Muscle of leg (tissue), 16 donors: Measurements from ENCODE around the gene EIF2S3B. TPM values are rescaled to one million over a fixed set of nuclear protein-coding genes. Genes with fewer than 3 reads are reported as not detected.
"Not testable (repeated sequence)": the region's sequence is repeated elsewhere in the genome, so short reads cannot be mapped to it uniquely, and the experiment has no call there.

Experiments used
- DNase-seq: peaks from one replicate; pipeline ENCODE4 v3.0.0; 2013
- H3K27ac ChIP-seq: one replicate; pipeline ENCODE4 v1.5.1; 2013; ENCODE audit warnings: mild to moderate bottlenecking, low read length, control low read depth
- H3K27me3 ChIP-seq: one replicate; pipeline ENCODE4 v1.6.1; 2013; ENCODE audit warnings: low read length; ENCODE audit not compliant: control insufficient read depth, insufficient read depth
- H3K36me3 ChIP-seq: one replicate; pipeline ENCODE4 v1.6.1; 2013; ENCODE audit warnings: low read length; ENCODE audit not compliant: control insufficient read depth, insufficient read depth
- H3K4me1 ChIP-seq: one replicate; pipeline ENCODE4 v1.6.1; 2013; ENCODE audit warnings: low read length; ENCODE audit not compliant: control insufficient read depth, insufficient read depth
- H3K4me3 ChIP-seq: one replicate; pipeline ENCODE4 v1.5.1; 2013; ENCODE audit warnings: low read length, control low read depth
- H3K9me3 ChIP-seq: replicated peaks from 2 replicates; pipeline ENCODE4 v1.6.1; 2013; ENCODE audit warnings: low read depth, low read length; ENCODE audit not compliant: control insufficient read depth
- WGBS: methylation state at CpG from one replicate; pipeline ENCODE4 v1.1.5; 2013; ENCODE audit warnings: missing lambda C conversion rate; ENCODE audit not compliant: insufficient coverage; 5-methylcytosine and 5-hydroxymethylcytosine counted together
- long read RNA-seq, 11 donors: transcript quantifications; one replicate each; lab custom pipeline, GENCODE V29; 2026
- polyA plus RNA-seq, 8 donors: library from polyadenylated mRNA; unstranded; fragments of 120-200 nt; gene quantifications; one replicate each; pipeline versions ENCODE4 v1.2.1 to v1.2.3, GENCODE V29; 2013; ENCODE audit warnings: inconsistent platforms in 1 of 8, low replicate concordance in 1 of 8; ENCODE audit not compliant: insufficient read length in 8 of 8, insufficient read depth in 1 of 8
- total RNA-seq: library from RNA; stranded (reverse); fragments of 120-200 nt; gene quantifications from one replicate; pipeline ENCODE4 v1.2.4, GENCODE V29; 2013

EIF2S3B gene
- 0.71 TPM for total RNA-seq
- 1 to 10 TPM in 4 of 8 donors, under 1 TPM in 4; 0.75 to 5.1 (median 1.2) TPM for polyA plus RNA-seq
- long read RNA-seq, donor 1: 0 reads
- long read RNA-seq, donor 2: 0 reads
- long read RNA-seq, donor 3: 0 reads
- long read RNA-seq, donor 4: 0 reads
- long read RNA-seq, donor 5: 0 reads
- long read RNA-seq, donor 6: 0 reads
- long read RNA-seq, donor 7, partial matches to known transcripts: 0 of 1 reads
- long read RNA-seq, donor 7, other reads (novel, unspliced or antisense): 0 of 1 reads
- long read RNA-seq, donor 8: 0 reads
- long read RNA-seq, donor 9, partial matches to known transcripts: 0 of 1 reads
- long read RNA-seq, donor 9, other reads (novel, unspliced or antisense): 0 of 1 reads
- long read RNA-seq, donor 10: 0 reads
- long read RNA-seq, donor 11: 0 reads

DNA sequence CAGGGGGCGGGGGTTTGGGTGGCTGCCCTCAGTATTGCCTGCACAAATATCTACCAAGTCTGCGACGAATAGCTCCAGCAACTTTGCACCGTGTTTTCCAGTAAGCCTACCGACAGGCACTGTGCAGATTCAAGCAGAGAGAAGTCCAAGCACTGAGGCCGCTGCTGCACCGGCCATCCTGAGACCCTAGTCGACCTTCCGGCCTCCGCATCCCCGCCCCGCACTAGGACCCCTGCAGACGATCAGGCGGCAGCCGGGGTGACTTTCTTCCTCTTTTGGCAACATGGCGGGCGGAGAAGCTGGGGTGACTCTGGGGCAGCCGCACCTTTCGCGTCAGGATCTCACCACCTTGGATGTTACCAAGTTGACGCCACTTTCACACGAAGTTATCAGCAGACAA, at the start of gene EIF2S3B:
TSS of gene EIF2S3B (plus strand) at position 271 of the 400 bp plus-strand sequence. CDS start at position 284, 13 bp downstream.
- no peaks in the 10 kb centered on the region for H3K27me3 ChIP-seq

DNA sequence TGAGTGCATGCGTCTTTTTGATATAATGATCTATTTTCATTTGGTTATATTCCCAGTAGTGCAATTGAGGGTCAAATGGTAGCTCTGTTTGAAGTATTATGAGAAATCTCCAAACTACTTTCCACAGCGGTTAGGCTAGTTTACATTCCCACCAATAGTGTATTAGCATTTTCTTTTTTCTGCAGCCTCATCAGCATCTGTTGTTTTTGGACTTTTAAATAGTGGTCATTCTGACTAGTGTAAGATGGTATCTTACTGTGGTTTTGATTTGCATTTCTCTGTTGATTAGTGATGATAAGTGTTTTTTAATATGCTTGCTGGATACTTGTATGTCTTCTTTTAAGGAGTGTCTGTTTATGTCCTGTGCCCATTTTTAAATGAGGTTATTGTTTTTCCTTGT, 48.8 kb upstream of the EIF2S3B start:
- no peak for DNase-seq
- no peak overlapping the region for H3K27ac ChIP-seq
- no peaks in the 10 kb centered on the region for H3K27me3 ChIP-seq
- H3K36me3 ChIP-seq: no peaks in the 10 kb centered on the region
- no CpG with 5 or more reads among the region's 2 CpGs for WGBS
- peaks cover 21% of the 10 kb centered on the region for H3K9me3 ChIP-seq
- no peak overlapping the region for H3K4me3 ChIP-seq
- no peaks in the 10 kb centered on the region for H3K4me1 ChIP-seq

More for the DNA sequence above, at the start of gene EIF2S3B:
- no peaks in the 10 kb centered on the region for H3K4me1 ChIP-seq
- 96% methylated on average over 12 of the region's 22 CpGs for WGBS
- no peaks in the 10 kb centered on the region for H3K9me3 ChIP-seq
- DNase-seq: no peak
- H3K4me3 ChIP-seq: no peak within 1 kb of the TSS
- no peaks in the 10 kb centered on the region for H3K36me3 ChIP-seq
- H3K27ac ChIP-seq: no peak within 1 kb of the TSS

DNA sequence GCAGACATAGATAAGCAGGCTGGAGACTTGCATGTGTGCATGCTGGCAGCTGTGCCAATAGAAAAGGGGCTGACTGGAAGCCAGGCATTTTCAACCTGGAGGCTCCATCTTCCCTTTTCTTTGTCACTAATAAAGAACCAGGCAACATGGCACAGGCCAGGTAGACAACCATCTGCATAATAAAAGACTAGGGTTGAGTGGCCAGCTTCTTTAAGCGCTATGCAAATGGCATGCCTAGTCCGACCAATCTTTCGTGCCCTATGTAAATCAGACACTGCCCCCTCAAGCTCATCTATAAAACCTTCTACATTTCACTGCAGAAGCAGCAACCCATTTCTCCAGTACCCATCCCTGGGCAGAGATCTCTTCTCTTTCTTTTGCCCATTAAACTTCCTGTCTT, 47.9 kb upstream of the EIF2S3B start:
- DNase-seq: no peak
- Histone ChIP-seq H3K27me3 (no peaks in the 10 kb centered on the region), H3K4me3 (no peak overlapping the region), H3K4me1 (no peaks in the 10 kb centered on the region), H3K27ac (no peak overlapping the region), H3K36me3 (no peaks in the 10 kb centered on the region), H3K9me3 (peaks cover 21% of the 10 kb centered on the region)
- 76% methylated on average over 3 of the region's 3 CpGs for WGBS

DNA sequence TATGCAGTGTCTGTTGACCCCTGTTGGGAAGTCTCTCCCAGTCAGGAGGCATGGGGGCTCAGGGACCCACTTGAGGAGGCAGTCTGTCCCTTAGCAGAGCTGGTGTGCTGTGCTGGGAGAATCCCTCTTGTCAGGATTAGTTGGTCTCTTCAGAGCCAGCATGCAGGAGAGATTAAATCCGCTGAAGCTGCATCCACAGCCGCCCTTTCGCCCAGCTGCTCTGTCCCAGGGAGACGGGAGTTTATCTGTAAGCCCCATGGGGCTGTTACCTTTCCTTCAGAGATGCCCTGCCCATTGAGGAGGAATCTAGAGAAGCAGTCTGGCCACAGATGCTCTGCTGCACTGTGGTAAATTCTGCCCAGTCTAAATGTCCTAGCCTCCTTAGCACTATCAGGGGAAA, 39.4 kb upstream of the EIF2S3B start:
- WGBS: 89% methylated on average over 4 of the region's 4 CpGs
- Histone ChIP-seq H3K36me3 (no peaks in the 10 kb centered on the region), H3K9me3 (peaks cover 2% of the 10 kb centered on the region), H3K4me1 (no peaks in the 10 kb centered on the region), H3K27ac (no peak overlapping the region), H3K4me3 (no peak overlapping the region), H3K27me3 (no peaks in the 10 kb centered on the region)
- no peak for DNase-seq

DNA sequence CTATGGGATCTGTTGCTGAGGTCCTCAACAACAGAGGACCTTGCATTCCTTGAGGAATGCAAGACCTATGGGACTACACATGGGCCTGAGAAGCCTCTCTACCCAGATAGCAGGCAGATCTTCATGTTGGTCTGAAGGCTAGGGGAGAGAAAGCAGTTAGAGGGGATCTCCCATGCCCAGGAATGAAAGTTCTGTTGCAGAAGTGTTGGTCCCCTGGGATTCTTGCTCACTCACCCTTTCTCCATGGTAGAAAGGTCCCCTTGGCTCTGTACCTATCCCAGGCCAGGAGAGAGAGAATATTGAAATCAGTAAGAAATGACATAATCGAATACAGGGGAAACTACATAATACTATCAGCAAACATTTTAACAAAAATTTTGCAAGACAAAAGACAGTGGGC, 36.0 kb upstream of the EIF2S3B start:
- no peaks in the 10 kb centered on the region for H3K27me3 ChIP-seq
- no peaks in the 10 kb centered on the region for H3K9me3 ChIP-seq
- no peak overlapping the region for H3K4me3 ChIP-seq
- no peak overlapping the region for H3K27ac ChIP-seq
- DNase-seq: no peak
- H3K4me1 ChIP-seq: no peaks in the 10 kb centered on the region
- no CpG with 5 or more reads among the region's 1 CpG for WGBS
- H3K36me3 ChIP-seq: no peaks in the 10 kb centered on the region

DNA sequence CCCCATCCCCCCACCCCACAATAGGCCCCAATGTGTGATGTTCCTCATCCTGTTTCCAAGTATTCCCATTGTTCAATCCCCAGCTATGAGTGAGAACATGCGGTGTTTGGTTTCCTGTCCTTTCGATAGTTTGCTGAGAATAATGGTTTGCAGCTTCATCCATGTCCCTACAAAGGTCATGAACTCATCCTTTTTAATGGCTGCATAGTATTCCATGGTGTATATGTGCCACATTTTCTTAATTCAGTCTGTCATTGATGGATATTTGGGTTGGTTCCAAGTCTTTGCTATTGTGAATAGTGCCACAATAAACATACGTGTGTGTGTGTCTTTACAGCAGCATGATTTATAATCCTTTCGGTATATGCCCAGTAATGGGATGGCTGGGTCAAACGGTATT, 32.9 kb upstream of the EIF2S3B start:
- H3K27me3 ChIP-seq, H3K36me3 ChIP-seq, H3K4me1 ChIP-seq, H3K4me3 ChIP-seq, H3K27ac ChIP-seq, H3K9me3 ChIP-seq, DNase-seq: not testable (repeated sequence)
- no CpG with 5 or more reads among the region's 5 CpGs for WGBS

DNA sequence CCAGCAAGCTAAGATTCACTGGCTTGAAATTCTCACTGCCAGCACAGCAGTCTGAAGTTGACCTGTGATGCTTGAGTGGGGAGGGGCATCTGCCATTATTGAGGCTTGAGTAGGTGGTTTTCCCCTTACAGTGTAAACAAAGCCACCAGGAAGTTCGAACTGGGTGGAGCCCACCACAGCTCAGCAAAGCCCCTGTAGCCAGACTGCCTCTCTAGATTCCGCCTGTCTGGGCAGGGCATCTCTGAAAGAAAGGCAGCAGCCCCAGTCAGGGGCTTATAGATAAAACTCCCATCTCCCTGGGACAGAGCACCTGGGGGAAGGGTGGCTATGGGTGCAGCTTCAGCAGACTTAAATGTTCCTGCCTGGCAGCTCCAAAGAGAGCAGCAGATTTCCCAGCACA, 23.8 kb upstream of the EIF2S3B start:
- not testable (repeated sequence) for H3K36me3 ChIP-seq, H3K27ac ChIP-seq, H3K9me3 ChIP-seq, H3K27me3 ChIP-seq, H3K4me1 ChIP-seq, H3K4me3 ChIP-seq, DNase-seq
- WGBS: 50% methylated on average over 2 of the region's 2 CpGs

DNA sequence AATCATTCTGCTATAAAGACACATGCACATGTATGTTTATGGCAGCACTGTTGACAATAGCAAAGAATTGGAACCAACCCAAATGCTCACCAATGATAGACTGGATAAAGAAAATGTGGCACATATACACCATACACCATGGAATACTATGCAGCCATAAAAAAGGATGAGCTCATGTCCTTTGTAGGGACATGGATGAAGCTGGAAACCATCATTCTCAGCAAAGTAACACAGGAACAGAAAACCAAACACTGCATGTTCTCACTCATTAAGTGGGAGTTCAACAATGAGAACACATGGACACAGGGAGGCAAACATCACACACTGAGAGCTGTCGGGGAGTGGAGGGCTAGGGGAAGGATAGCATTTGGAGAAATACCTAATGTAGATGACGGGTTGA, 18.4 kb upstream of the EIF2S3B start:
- H3K9me3 ChIP-seq, H3K36me3 ChIP-seq, H3K27ac ChIP-seq, DNase-seq, H3K27me3 ChIP-seq, H3K4me3 ChIP-seq, H3K4me1 ChIP-seq: not testable (repeated sequence)
- WGBS: no CpG with 5 or more reads among the region's 2 CpGs

DNA sequence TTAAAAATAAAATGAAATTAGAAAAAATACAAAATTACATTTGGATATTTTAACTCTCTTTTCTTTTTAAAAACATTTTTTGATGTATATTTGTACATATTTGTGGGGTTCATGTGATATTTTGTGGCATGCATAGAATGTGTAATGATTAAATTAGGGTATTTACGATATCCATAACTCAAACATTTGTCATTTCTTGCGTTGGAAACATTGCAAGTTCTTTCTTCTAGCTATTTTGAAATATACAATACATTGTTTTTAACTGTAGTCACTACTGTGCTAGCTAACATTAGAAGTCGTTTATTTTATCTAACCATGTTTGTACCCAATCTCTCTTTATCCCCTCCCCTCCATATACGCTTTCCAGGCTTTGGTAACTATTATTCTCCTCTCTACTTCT, 13.9 kb upstream of the EIF2S3B start:
- H3K9me3 ChIP-seq: no peaks in the 10 kb centered on the region
- H3K4me1 ChIP-seq: no peaks in the 10 kb centered on the region
- WGBS: no CpG with 5 or more reads among the region's 4 CpGs
- no peaks in the 10 kb centered on the region for H3K27me3 ChIP-seq
- no peaks in the 10 kb centered on the region for H3K36me3 ChIP-seq
- H3K27ac ChIP-seq: no peak overlapping the region
- DNase-seq: no peak
- H3K4me3 ChIP-seq: no peak overlapping the region

DNA sequence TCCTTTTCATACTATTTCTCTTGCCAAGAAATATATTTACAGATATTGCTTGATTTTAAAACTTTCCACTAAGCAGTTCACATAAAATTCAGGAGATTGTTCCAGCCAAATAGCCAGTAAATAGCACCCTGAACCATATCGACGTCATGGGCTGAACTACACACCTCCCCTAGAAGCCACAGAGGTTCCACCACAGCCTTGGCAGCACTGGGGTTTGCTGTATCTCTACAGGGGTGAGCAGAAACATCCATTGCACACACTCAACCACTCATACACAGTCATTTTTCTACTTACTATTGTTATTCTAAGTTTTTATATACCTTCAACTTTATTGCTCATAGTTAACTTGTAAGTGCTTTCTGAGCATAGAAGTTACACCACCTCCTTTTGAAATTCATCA, 8.1 kb upstream of the EIF2S3B start:
- H3K4me1 ChIP-seq: no peaks in the 10 kb centered on the region
- peak; percentile 7 for DNase-seq
- no peaks in the 10 kb centered on the region for H3K27me3 ChIP-seq
- H3K4me3 ChIP-seq: no peak overlapping the region
- H3K9me3 ChIP-seq: no peaks in the 10 kb centered on the region
- WGBS: 44% methylated on average over 2 of the region's 2 CpGs
- no peak overlapping the region for H3K27ac ChIP-seq
- no peaks in the 10 kb centered on the region for H3K36me3 ChIP-seq

DNA sequence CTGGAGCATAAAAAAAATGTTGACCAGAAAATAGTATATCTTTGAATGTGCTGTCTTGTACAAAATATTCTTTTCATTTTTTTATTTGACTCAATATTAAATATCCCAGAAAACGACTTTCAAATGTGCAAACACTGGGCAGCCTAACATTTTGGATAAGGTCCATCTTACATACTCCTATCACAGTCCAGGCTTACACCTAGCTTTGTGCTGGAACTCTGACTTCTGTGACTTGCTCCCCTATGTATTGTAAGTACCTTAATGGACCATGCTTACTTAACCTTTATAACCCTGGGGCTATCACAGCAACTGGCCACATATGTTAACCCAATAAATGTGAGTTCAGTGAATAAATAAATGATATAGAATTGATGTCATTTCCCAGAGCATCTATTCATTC, 7.6 kb upstream of the EIF2S3B start:
- H3K27ac ChIP-seq: no peak overlapping the region
- H3K27me3 ChIP-seq: no peaks in the 10 kb centered on the region
- no peak for DNase-seq
- no peaks in the 10 kb centered on the region for H3K9me3 ChIP-seq
- WGBS: no CpG with 5 or more reads among the region's 1 CpG
- H3K4me1 ChIP-seq: no peaks in the 10 kb centered on the region
- H3K4me3 ChIP-seq: no peak overlapping the region
- no peaks in the 10 kb centered on the region for H3K36me3 ChIP-seq
